Parathyroid adenoma (tissue), 2 donors: Measurements from ENCODE around the gene L3MBTL1.

ENCODE experiments used
- H2AFZ ChIP-seq: fragments of 300-600 bp; sonication (generic); one replicate; pipeline ENCODE4 v1.7.0; 2017; ENCODE audit warnings: antibody characterized with exemption, mild to moderate bottlenecking
- H3K27ac ChIP-seq: fragments of 300-600 bp; sonication (generic); one replicate; pipeline ENCODE4 v1.7.0; 2017
- H3K27me3 ChIP-seq: fragments of 300-600 bp; sonication (generic); one replicate; pipeline ENCODE4 v1.7.0; 2017; ENCODE audit warnings: low read length; ENCODE audit not compliant: control insufficient read depth, insufficient read depth
- H3K36me3 ChIP-seq: fragments of 300-600 bp; sonication (generic); one replicate; pipeline ENCODE4 v1.7.0; 2017; ENCODE audit warnings: low read length; ENCODE audit not compliant: control insufficient read depth, insufficient read depth
- H3K4me1 ChIP-seq: fragments of 300-600 bp; sonication (generic); one replicate; pipeline ENCODE4 v1.7.0; 2017; ENCODE audit warnings: control low read depth
- H3K4me2 ChIP-seq: fragments of 300-600 bp; sonication (generic); one replicate; pipeline ENCODE4 v1.7.0; 2017; ENCODE audit warnings: low read length
- H3K4me3 ChIP-seq: fragments of 300-600 bp; sonication (generic); one replicate; pipeline ENCODE4 v1.7.0; 2017; ENCODE audit warnings: low read depth, low read length
- H3K79me2 ChIP-seq: fragments of 300-600 bp; sonication (generic); one replicate; pipeline ENCODE4 v1.7.0; 2017; ENCODE audit warnings: control low read depth
- H3K9ac ChIP-seq: fragments of 300-600 bp; sonication (generic); one replicate; pipeline ENCODE4 v1.7.0; 2017; ENCODE audit warnings: mild to moderate bottlenecking
- H3K9me3 ChIP-seq: fragments of 300-600 bp; sonication (generic); one replicate; pipeline ENCODE4 v1.7.0; 2017; ENCODE audit warnings: low read length; ENCODE audit not compliant: control insufficient read depth
- TF ChIP-seq, protein P1 (sequence below): fragments of 300-600 bp; sonication (generic); IDR thresholded peaks from one replicate; pipeline ENCODE4 v1.7.0; 2017; ENCODE audit warnings: antibody characterized with exemption, mild to moderate bottlenecking
- donor health status: primary hyperparathyroidism.

L3MBTL1 gene

DNA sequence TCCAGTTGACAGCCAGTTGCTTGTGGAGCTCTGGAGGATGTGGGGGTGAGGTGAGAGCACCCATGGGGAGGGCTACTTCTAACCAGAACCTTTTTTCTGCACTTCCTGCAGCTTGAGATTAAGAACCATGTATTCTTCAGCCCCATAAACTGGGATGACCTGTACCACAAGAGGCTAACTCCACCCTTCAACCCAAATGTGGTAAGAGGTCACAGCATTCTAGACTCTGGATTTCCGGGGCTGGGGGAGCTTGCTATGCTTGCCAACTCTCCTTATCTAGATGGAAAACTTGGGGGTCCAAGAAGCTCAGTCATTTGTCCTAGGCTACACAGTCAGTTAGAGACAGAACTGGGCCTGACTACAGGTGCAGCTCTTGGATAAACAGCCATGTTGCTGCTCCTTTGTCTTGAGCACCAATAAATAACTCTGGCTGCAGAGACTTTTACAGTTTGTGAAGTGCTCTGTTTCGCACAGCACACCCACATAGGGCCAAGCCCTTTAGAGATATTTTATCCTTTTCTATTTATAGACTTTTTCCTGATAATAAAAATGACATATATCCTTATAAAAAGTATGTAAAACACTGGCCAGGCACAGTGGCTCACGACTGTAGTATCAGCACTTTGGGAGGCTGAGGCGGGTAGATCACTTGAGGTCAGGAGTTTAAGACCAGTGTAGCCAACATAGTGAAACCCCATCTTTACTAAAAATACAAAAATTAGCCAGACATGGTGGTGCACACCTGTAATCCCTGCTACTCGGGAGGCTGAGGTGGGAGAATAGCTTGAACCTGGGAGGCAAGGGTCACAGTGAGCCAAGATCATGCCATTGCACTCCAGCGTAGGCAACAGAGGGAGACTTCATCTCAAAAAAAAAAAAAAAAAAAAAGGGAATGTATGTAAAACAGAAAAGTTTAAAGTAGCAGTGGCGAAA is 72.6 kb downstream of the L3MBTL1 start:
- Histone ChIP-seq H3K4me2 (no peak overlapping the region), H3K27me3 (no peaks in the 10 kb centered on the region), H3K36me3 (no peaks in the 10 kb centered on the region), H3K9ac (no peak overlapping the region), H3K27ac (no peak overlapping the region), H2AFZ (no peak overlapping the region), H3K4me1 (no peaks in the 10 kb centered on the region), H3K4me3 (no peak overlapping the region), H3K79me2 (no peaks in the 10 kb centered on the region), H3K9me3 (no peaks in the 10 kb centered on the region)
- TF ChIP-seq, protein P1, sequence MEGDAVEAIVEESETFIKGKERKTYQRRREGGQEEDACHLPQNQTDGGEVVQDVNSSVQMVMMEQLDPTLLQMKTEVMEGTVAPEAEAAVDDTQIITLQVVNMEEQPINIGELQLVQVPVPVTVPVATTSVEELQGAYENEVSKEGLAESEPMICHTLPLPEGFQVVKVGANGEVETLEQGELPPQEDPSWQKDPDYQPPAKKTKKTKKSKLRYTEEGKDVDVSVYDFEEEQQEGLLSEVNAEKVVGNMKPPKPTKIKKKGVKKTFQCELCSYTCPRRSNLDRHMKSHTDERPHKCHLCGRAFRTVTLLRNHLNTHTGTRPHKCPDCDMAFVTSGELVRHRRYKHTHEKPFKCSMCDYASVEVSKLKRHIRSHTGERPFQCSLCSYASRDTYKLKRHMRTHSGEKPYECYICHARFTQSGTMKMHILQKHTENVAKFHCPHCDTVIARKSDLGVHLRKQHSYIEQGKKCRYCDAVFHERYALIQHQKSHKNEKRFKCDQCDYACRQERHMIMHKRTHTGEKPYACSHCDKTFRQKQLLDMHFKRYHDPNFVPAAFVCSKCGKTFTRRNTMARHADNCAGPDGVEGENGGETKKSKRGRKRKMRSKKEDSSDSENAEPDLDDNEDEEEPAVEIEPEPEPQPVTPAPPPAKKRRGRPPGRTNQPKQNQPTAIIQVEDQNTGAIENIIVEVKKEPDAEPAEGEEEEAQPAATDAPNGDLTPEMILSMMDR: no peak

DNA sequence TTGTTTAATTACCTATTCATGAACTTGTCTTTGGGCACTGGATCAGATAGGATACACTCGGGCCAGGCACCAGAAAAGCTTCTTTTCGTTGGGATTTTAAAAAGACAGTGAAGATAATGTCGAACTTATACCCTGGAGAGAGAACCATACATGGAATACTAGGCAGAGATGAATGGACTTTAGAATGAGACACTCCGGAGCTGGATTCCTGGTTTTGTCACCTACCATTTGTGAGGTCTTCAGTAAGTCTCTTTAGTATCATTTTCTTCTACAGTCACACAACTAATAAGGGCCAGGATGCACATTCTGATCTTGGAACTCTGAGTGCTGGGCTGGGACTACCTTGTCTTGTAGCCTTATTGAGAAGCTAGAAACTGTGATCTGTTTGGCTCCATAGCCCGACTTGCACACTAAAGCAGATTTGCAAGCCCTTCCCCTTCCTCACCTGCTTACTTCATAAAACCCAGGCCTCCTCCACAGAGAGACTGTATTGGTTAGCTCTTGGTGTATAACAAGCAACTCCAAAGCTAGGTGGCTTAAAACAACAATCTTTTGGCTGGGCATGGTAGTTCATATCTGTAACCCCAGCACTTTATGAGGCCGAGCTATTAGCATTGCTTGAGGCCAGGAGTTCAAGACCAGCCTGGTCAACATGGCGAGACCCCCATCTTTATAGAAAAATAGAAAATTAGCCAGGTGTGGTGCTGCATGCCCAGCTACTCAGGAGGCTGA is 75.8 kb downstream of the L3MBTL1 start:
- H3K4me3 ChIP-seq: no peak overlapping the region
- no peaks in the 10 kb centered on the region for H3K27me3 ChIP-seq
- H3K79me2 ChIP-seq: no peaks in the 10 kb centered on the region
- no peak overlapping the region for H3K27ac ChIP-seq
- H3K9ac ChIP-seq: no peak overlapping the region
- H3K4me1 ChIP-seq: no peaks in the 10 kb centered on the region
- H3K4me2 ChIP-seq: no peak overlapping the region
- TF ChIP-seq, protein P1: no peak
- H3K36me3 ChIP-seq: no peaks in the 10 kb centered on the region
- no peak overlapping the region for H2AFZ ChIP-seq
- H3K9me3 ChIP-seq: no peaks in the 10 kb centered on the region

DNA sequence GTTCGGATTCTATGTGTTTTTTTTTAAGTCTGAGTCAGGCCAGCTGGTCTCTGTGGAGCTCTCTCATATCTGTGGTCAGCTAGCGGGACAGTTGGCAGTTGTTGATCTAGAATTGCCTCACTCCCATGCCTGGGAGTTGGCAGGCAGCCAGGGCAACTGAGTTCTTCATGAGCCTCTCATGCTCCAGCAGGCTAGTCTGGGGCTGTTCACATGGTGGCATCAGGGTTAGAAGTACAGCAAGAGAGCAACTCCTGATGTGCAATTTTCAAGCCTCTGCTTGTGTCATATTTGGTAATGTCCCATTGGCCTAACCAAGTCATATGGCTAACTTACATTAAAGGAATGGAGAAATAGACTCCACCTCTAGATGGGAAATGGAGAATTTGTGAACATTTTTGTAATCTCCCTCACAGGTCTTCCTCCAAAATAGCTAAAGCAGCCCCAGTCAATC is 76.5 kb downstream of the L3MBTL1 start:
- no peak overlapping the region for H3K27ac ChIP-seq
- no peaks in the 10 kb centered on the region for H3K79me2 ChIP-seq
- H3K27me3 ChIP-seq: no peaks in the 10 kb centered on the region
- no peak overlapping the region for H3K4me3 ChIP-seq
- no peak overlapping the region for H3K9ac ChIP-seq
- H3K36me3 ChIP-seq: no peaks in the 10 kb centered on the region
- H3K9me3 ChIP-seq: no peaks in the 10 kb centered on the region
- no peak overlapping the region for H2AFZ ChIP-seq
- no peak overlapping the region for H3K4me2 ChIP-seq
- TF ChIP-seq, protein P1: no peak
- no peaks in the 10 kb centered on the region for H3K4me1 ChIP-seq

DNA sequence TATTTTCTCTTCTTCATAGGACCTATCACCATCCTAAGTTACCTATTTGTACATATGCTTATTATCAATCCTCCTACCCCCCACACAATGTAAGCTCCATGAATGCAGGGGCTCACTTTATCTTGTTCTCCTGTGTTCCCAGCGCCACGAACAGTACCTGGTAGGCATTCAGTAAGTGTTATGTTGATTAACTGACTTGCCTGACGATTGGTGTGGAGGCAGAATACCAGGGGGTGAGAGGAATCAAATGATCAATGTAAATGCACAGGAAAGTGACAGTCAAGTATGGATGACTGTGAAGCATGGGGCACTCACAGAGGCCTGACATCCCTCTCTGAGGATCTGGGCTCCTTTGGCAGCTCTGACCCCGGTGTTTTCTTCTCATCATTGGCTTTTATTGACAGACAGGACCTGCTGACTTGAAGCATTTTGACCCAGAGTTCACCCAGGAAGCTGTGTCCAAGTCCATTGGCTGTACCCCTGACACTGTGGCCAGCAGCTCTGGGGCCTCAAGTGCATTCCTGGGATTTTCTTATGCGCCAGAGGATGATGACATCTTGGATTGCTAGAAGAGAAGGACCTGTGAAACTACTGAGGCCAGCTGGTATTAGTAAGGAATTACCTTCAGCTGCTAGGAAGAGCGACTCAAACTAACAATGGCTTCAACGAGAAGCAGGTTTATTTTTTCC is 77.1 kb downstream of the L3MBTL1 start:
- Histone ChIP-seq H3K36me3 (no peaks in the 10 kb centered on the region), H3K9me3 (no peaks in the 10 kb centered on the region), H3K4me3 (no peak overlapping the region), H3K27me3 (no peaks in the 10 kb centered on the region), H3K27ac (no peak overlapping the region), H3K9ac (no peak overlapping the region), H3K79me2 (peaks cover 2% of the 10 kb centered on the region), H3K4me2 (no peak overlapping the region), H2AFZ (no peak overlapping the region), H3K4me1 (peaks cover 2% of the 10 kb centered on the region)
- TF ChIP-seq, protein P1: no peak
